Suprapubic skin (tissue), 4 donors: ENCODE results near the gene SPOCK3. TPM values are rescaled to one million over a fixed set of nuclear protein-coding genes. Genes with fewer than 3 reads are reported as not detected.

ENCODE experiments used
- DNase-seq, 2 donors: peaks; one replicate each; pipeline ENCODE4 v3.0.0-alpha.2; 2019; ENCODE audit warnings: low spot score in 2 of 2
- H3K27ac ChIP-seq: fragments of 200-600 bp; sonication (generic); one replicate; pipeline ENCODE4 v1.5.1; 2019
- H3K27me3 ChIP-seq: fragments of 200-600 bp; sonication (generic); one replicate; pipeline ENCODE4 v1.5.1; 2019
- H3K36me3 ChIP-seq: fragments of 200-600 bp; sonication (generic); one replicate; pipeline ENCODE4 v1.5.1; 2019
- H3K4me1 ChIP-seq: fragments of 200-600 bp; sonication (generic); one replicate; pipeline ENCODE4 v1.5.1; 2019
- H3K4me3 ChIP-seq: fragments of 200-600 bp; sonication (generic); one replicate; pipeline ENCODE4 v1.5.1; 2019; ENCODE audit warnings: mild to moderate bottlenecking
- H3K9me3 ChIP-seq: fragments of 200-600 bp; sonication (generic); one replicate; pipeline ENCODE4 v1.5.1; 2019
- EP300 ChIP-seq: sonication (generic); formaldehyde crosslinking; IDR thresholded peaks from one replicate; pipeline ENCODE4 v1.6.1; 2017; ENCODE audit warnings: antibody characterized with exemption
- POLR2A ChIP-seq, 2 donors: fragments of 450-650 bp; IDR thresholded peaks; one replicate each; pipeline ENCODE4 v1.6.1; 2017; ENCODE audit warnings: antibody characterized with exemption in 2 of 2, mild to moderate bottlenecking in 2 of 2, moderate library complexity in 2 of 2
- POLR2AphosphoS5 ChIP-seq, 3 donors: sonication (generic); formaldehyde crosslinking; IDR thresholded peaks; one replicate each; pipeline ENCODE4 v1.6.1; 2017; ENCODE audit warnings: antibody characterized with exemption in 3 of 3
- WGBS: methylation state at CpG from one replicate; pipeline ENCODE4 v1.1.5; 2018; 5-methylcytosine and 5-hydroxymethylcytosine counted together
- total RNA-seq, 4 donors: library from RNA; depleted of rRNA; stranded (reverse); fragments of >200 nt; gene quantifications; one replicate each; pipeline ENCODE4 v1.1.0, GENCODE V29; 2016
- TF ChIP-seq, protein P1 (sequence below), 2 donors: fragments of 200-600 bp in 1 of 2; fragments of 450-650 bp in 1 of 2; sonication (generic) in 1 of 2; IDR thresholded peaks; one replicate each; pipeline ENCODE4 v1.5.1; 2016 to 2019; ENCODE audit warnings: antibody characterized with exemption in 2 of 2, mild to moderate bottlenecking in 1 of 2, moderate library complexity in 1 of 2

SPOCK3 gene
- total RNA-seq, 4 donors from 2014 or later = not detected

DNA sequence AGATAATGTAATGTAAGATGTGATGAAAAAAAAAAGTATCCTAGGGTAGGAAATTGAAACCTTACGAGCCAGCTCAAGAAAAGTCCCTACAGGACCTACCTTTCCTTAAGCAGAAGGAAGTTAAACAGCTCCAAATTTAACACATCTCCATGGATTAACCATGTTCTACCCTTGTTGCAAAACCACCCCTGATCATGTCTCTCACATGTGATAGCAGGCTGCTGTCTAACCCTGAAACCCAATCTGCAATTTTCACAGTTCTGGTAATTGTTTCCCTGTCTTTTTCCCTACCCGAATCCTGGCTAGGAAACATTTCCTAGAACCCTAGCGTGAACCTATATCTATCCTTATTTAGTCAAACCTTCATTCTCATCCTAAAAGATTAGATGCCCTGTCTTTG lies 198.9 kb downstream of the SPOCK3 start:
- DNase-seq = no peak
- H3K4me3 ChIP-seq = no peak overlapping the region
- H3K36me3 ChIP-seq = no peaks in the 10 kb centered on the region
- no peaks in the 10 kb centered on the region for H3K4me1 ChIP-seq
- no peaks in the 10 kb centered on the region for H3K9me3 ChIP-seq
- 80% methylated on average over 3 of the region's 3 CpGs for WGBS
- TF ChIP-seq, protein P1, sequence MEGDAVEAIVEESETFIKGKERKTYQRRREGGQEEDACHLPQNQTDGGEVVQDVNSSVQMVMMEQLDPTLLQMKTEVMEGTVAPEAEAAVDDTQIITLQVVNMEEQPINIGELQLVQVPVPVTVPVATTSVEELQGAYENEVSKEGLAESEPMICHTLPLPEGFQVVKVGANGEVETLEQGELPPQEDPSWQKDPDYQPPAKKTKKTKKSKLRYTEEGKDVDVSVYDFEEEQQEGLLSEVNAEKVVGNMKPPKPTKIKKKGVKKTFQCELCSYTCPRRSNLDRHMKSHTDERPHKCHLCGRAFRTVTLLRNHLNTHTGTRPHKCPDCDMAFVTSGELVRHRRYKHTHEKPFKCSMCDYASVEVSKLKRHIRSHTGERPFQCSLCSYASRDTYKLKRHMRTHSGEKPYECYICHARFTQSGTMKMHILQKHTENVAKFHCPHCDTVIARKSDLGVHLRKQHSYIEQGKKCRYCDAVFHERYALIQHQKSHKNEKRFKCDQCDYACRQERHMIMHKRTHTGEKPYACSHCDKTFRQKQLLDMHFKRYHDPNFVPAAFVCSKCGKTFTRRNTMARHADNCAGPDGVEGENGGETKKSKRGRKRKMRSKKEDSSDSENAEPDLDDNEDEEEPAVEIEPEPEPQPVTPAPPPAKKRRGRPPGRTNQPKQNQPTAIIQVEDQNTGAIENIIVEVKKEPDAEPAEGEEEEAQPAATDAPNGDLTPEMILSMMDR (IDR thresholded peaks at IDR 0.05) = no peak
- TF ChIP-seq POLR2AphosphoS5 (IDR thresholded peaks at IDR 0.05) = no peak
- TF ChIP-seq EP300 = no peak
- no peak for TF ChIP-seq POLR2A (IDR thresholded peaks at IDR 0.05)
- no peaks in the 10 kb centered on the region for H3K27me3 ChIP-seq
- no peak overlapping the region for H3K27ac ChIP-seq

- H3K4me1 ChIP-seq = no peaks in the 10 kb centered on the region
- H3K36me3 ChIP-seq = no peaks in the 10 kb centered on the region
- H3K4me3 ChIP-seq = no peak overlapping the region
- no peak for DNase-seq
- TF ChIP-seq POLR2A (IDR thresholded peaks at IDR 0.05) (no peak), POLR2AphosphoS5 (IDR thresholded peaks at IDR 0.05) (no peak), EP300 (no peak)
- TF ChIP-seq, protein P1 (IDR thresholded peaks at IDR 0.05) = no peak
- WGBS = 63% methylated on average over 2 of the region's 2 CpGs
- no peak overlapping the region for H3K27ac ChIP-seq
- no peaks in the 10 kb centered on the region for H3K9me3 ChIP-seq
- no peaks in the 10 kb centered on the region for H3K27me3 ChIP-seq
Measured at GRCh38 chr4:167034983-167035382, 199.3 kb downstream of the SPOCK3 start.

DNA sequence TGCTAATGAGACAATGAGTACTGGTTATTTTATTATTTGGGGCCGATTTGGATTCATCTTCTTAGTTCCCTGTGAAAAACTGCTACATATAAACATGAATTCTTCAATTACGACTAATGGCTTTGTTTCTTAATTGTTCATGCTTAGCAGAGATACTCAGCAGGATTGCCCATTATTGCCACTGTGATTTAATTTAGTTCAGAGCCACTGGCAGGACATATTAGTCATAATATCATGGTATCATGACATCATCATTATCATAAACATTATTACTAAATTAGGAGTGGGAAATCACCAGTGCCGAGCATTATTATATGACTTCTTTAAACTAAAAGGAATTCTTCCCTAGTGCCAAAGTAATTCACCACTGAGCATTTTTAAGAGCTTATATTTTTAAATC lies 201.4 kb downstream of the SPOCK3 start:
- Histone ChIP-seq H3K4me3 (no peak overlapping the region), H3K27ac (no peak overlapping the region), H3K9me3 (no peaks in the 10 kb centered on the region), H3K27me3 (no peaks in the 10 kb centered on the region), H3K4me1 (no peaks in the 10 kb centered on the region), H3K36me3 (no peaks in the 10 kb centered on the region)
- TF ChIP-seq, protein P1 (IDR thresholded peaks at IDR 0.05) = no peak
- TF ChIP-seq POLR2AphosphoS5 (IDR thresholded peaks at IDR 0.05) = no peak
- no peak for TF ChIP-seq POLR2A (IDR thresholded peaks at IDR 0.05)
- no peak for TF ChIP-seq EP300
- DNase-seq = no peak
- WGBS = 84% methylated on average over 3 of the region's 3 CpGs

DNA sequence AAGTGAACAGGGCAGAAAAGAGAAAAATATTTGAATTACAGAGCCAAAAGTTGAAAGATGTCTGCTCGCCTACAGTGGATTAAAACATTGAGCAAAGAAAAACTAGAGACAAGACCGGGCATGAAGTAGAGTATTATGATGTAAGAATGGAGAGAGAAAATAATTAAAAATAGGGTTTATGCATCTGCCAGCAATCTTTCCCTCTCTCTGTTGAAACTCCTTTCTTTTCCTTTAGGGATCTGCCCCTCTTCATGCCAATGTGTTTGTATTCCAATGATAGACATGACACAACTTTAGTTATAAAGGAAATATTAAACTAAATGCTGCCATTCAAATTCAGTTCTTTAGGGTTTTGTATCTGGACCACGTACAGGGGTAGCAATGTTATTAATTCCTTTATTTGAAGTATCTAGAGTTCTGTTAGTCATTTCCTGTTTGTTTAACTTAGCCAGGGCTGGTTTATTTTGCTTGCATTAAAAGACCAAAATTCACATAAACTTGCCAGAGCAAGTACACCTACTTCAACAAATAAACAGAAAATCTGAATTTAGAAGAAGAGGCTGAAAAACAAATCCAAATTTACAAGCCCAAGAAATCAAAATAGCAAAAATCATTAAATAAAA lies 202.6 kb downstream of the SPOCK3 start:
- no peaks in the 10 kb centered on the region for H3K4me1 ChIP-seq
- H3K27ac ChIP-seq = no peak overlapping the region
- H3K9me3 ChIP-seq = no peaks in the 10 kb centered on the region
- no peak for DNase-seq
- no peak overlapping the region for H3K4me3 ChIP-seq
- TF ChIP-seq EP300 (no peak), POLR2A (IDR thresholded peaks at IDR 0.05) (no peak), POLR2AphosphoS5 (IDR thresholded peaks at IDR 0.05) (no peak)
- TF ChIP-seq, protein P1 (IDR thresholded peaks at IDR 0.05) = no peak
- no peaks in the 10 kb centered on the region for H3K27me3 ChIP-seq
- no peaks in the 10 kb centered on the region for H3K36me3 ChIP-seq
- WGBS = 39% methylated on average over 3 of the region's 3 CpGs

DNA sequence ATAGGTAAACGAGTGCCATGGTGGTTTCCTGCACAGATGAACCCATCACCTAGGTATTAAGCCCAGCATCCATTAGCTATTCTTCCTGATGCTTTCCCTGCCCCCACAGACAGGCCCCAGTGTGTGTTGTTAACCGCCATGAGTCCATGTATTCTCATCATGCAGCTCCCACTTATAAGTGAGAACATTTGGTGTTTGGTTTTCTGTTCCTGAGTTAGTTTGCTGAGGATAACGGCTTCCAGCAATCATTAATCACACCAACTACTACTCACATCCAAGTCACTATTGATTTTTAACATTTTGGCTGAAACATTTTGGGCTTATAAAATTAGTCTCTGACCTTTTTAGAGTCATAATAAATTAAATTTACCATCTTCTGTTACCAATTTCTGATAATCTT lies 205.3 kb downstream of the SPOCK3 start:
- Histone ChIP-seq H3K4me3 (no peak overlapping the region), H3K4me1 (no peaks in the 10 kb centered on the region), H3K9me3 (no peaks in the 10 kb centered on the region), H3K27me3 (no peaks in the 10 kb centered on the region), H3K27ac (no peak overlapping the region), H3K36me3 (no peaks in the 10 kb centered on the region)
- 73% methylated on average over 3 of the region's 3 CpGs for WGBS
- TF ChIP-seq, protein P1 (IDR thresholded peaks at IDR 0.05) = no peak
- no peak for TF ChIP-seq EP300
- no peak for TF ChIP-seq POLR2A (IDR thresholded peaks at IDR 0.05)
- no peak for TF ChIP-seq POLR2AphosphoS5 (IDR thresholded peaks at IDR 0.05)
- DNase-seq = no peak
